Smooth muscle cell (in vitro differentiated cells): ENCODE measurements around the gene CNKSR3. TPM values are rescaled to one million over a fixed set of nuclear protein-coding genes. Genes with fewer than 3 reads are reported as not detected.

Source experiments
- DNase-seq: peaks from one replicate; lab custom pipeline; 2025; ENCODE audit not compliant: unreplicated experiment; lab: John Stamatoyannopoulos, UW
- H2AFZ ChIP-seq: fragments of 200-600 bp; sonication (generic); 2 replicates; pipeline ENCODE4 v1.6.0; 2016; ENCODE audit warnings: antibody characterized with exemption, low read depth, mild to moderate bottlenecking
- H3F3A ChIP-seq: fragments of 200-600 bp; sonication (generic); 2 replicates; pipeline ENCODE4 v1.6.0; 2017; ENCODE audit warnings: antibody characterized with exemption, low read depth
- H3K27ac ChIP-seq: fragments of 200-600 bp; sonication (generic); 2 replicates; pipeline ENCODE4 v1.5.1; 2016; ENCODE audit warnings: low read depth, mild to moderate bottlenecking
- H3K27me3 ChIP-seq: fragments of 200-600 bp; sonication (generic); 2 replicates; pipeline ENCODE4 v1.6.1; 2016; ENCODE audit warnings: low read depth, mild to moderate bottlenecking
- H3K36me3 ChIP-seq: fragments of 200-600 bp; sonication (generic); 2 replicates; pipeline ENCODE4 v1.5.1; 2016; ENCODE audit warnings: low read depth
- H3K4me1 ChIP-seq: fragments of 200-600 bp; sonication (generic); 2 replicates; pipeline ENCODE4 v1.5.1; 2016; ENCODE audit warnings: low read depth
- H3K4me2 ChIP-seq: fragments of 200-600 bp; sonication (generic); 2 replicates; pipeline ENCODE4 v1.6.0; 2016; ENCODE audit warnings: mild to moderate bottlenecking
- H3K4me3 ChIP-seq: fragments of 200-600 bp; sonication (generic); 2 replicates; pipeline ENCODE4 v1.5.1; 2016; ENCODE audit warnings: mild to moderate bottlenecking
- H3K79me2 ChIP-seq: fragments of 200-600 bp; sonication (generic); 2 replicates; pipeline ENCODE4 v1.6.0; 2016; ENCODE audit warnings: low read depth, mild to moderate bottlenecking
- H3K9ac ChIP-seq: fragments of 200-600 bp; sonication (generic); 2 replicates; pipeline ENCODE4 v1.6.0; 2016; ENCODE audit warnings: low read depth
- H3K9me3 ChIP-seq: fragments of 200-600 bp; sonication (generic); replicated peaks from 2 replicates; pipeline ENCODE4 v1.5.1; 2016; ENCODE audit warnings: low read depth
- H4K20me1 ChIP-seq: fragments of 200-600 bp; sonication (generic); 2 replicates; pipeline ENCODE4 v1.6.0; 2016; ENCODE audit warnings: low read depth
- CTCF ChIP-seq: fragments of 200-600 bp; sonication (generic); IDR thresholded peaks from 2 replicates; pipeline ENCODE4 v1.5.1; 2017; ENCODE audit warnings: borderline replicate concordance, mild to moderate bottlenecking, antibody characterized with exemption; ENCODE audit not compliant: insufficient read depth, poor library complexity, severe bottlenecking
- WGBS: methylation state at CpG from one replicate; pipeline ENCODE4 v1.1.7; 2016; ENCODE audit warnings: low lambda C conversion rate; 5-methylcytosine and 5-hydroxymethylcytosine counted together
- polyA plus RNA-seq: library from polyadenylated mRNA; unstranded; fragments of >200 nt; fragmentation: Nextera tagmentation; extraction: Ambion mirVana; gene quantifications from 2 replicates; pipeline ENCODE4 v1.2.1, GENCODE V29; 2016
- total RNA-seq: library from RNA; depleted of rRNA; stranded (reverse); fragments of >200 nt; gene quantifications from 2 replicates; pipeline ENCODE4 v1.2.3, GENCODE V29; 2014

CNKSR3 gene
- total and polyA plus RNA-seq, 2 experiments from 2014 or later = 5.0 to 5.5 TPM

- no peak overlapping the region for H3K9ac ChIP-seq
- H3K27ac ChIP-seq = no peak overlapping the region
- H3K79me2 ChIP-seq = peaks cover 42% of the 10 kb centered on the region
- peaks cover 4% of the 10 kb centered on the region for H3F3A ChIP-seq
- H3K36me3 ChIP-seq = no peaks in the 10 kb centered on the region
- H3K27me3 ChIP-seq = no peaks in the 10 kb centered on the region
- H3K4me2 ChIP-seq = no peak overlapping the region
- TF ChIP-seq CTCF = no peak
- peaks cover 16% of the 10 kb centered on the region for H3K4me1 ChIP-seq
- H3K9me3 ChIP-seq = no peaks in the 10 kb centered on the region
- H2AFZ ChIP-seq = no peak overlapping the region
- peaks cover 31% of the 10 kb centered on the region for H4K20me1 ChIP-seq
- WGBS = 91% methylated on average over 14 of the region's 14 CpGs
- no peak for DNase-seq
- H3K4me3 ChIP-seq = peak overlapping the region; percentile 84
Observed at GRCh38 chr6:154506991-154507898, 3.2 kb downstream of the CNKSR3 start.

GRCh38 chr6:154506582-154506981, 3.9 kb downstream of the CNKSR3 start:
- H3K27ac ChIP-seq = no peak overlapping the region
- peak overlapping the region; percentile 84 for H3K4me3 ChIP-seq
- no peaks in the 10 kb centered on the region for H3F3A ChIP-seq
- no peak for DNase-seq
- peaks cover 42% of the 10 kb centered on the region for H3K79me2 ChIP-seq
- H3K36me3 ChIP-seq = no peaks in the 10 kb centered on the region
- no peaks in the 10 kb centered on the region for H3K27me3 ChIP-seq
- no peak overlapping the region for H3K4me2 ChIP-seq
- H3K9me3 ChIP-seq = no peaks in the 10 kb centered on the region
- no peak for TF ChIP-seq CTCF
- peaks cover 16% of the 10 kb centered on the region for H3K4me1 ChIP-seq
- no peak overlapping the region for H3K9ac ChIP-seq
- 94% methylated on average over 9 of the region's 9 CpGs for WGBS
- no peak overlapping the region for H2AFZ ChIP-seq
- H4K20me1 ChIP-seq = peaks cover 31% of the 10 kb centered on the region

- H3F3A ChIP-seq = no peaks in the 10 kb centered on the region
- H2AFZ ChIP-seq = no peak overlapping the region
- no peaks in the 10 kb centered on the region for H3K27me3 ChIP-seq
- H3K4me2 ChIP-seq = no peak overlapping the region
- no peaks in the 10 kb centered on the region for H3K36me3 ChIP-seq
- TF ChIP-seq CTCF = no peak
- H3K9me3 ChIP-seq = no peaks in the 10 kb centered on the region
- H3K9ac ChIP-seq = no peak overlapping the region
- peaks cover 14% of the 10 kb centered on the region for H3K4me1 ChIP-seq
- no peak overlapping the region for H3K4me3 ChIP-seq
- H3K79me2 ChIP-seq = peaks cover 42% of the 10 kb centered on the region
- no peak overlapping the region for H3K27ac ChIP-seq
- DNase-seq = no peak
- peaks cover 31% of the 10 kb centered on the region for H4K20me1 ChIP-seq
Observed at GRCh38 chr6:154506108-154506507, 4.4 kb downstream of the CNKSR3 start.
